GM19099 (cell line): ENCODE data around the gene TMEM114.
A peak's percentile ranks its signal among the peaks of the same experiment; 100 is the strongest.

Experiments used
- POLR2A ChIP-seq: IDR thresholded peaks from 3 replicates; pipeline ENCODE4 v1.6.1; 2011; ENCODE audit warnings: low read depth; ENCODE audit not compliant: insufficient read length; ENCODE audit errors: extremely low read depth

Gene TMEM114

GRCh38 chr16:8621572-8622314 is 31.4 kb upstream of the TMEM114 start, which contains the start of gene METTL22:
Gene METTL22, plus strand, starts transcription at chr16:8621698. Its CDS starts 3,968 bp downstream, at chr16:8625666.
- TF ChIP-seq POLR2A = peak; percentile 88

GRCh38 chr16:8621222-8621571 is 30.9 kb upstream of the TMEM114 start:
- TF ChIP-seq POLR2A = no peak

GRCh38 chr16:8620535-8620934 is 30.2 kb upstream of the TMEM114 start:
- no peak for TF ChIP-seq POLR2A

- no peak for TF ChIP-seq POLR2A
Observed at GRCh38 chr16:8619671-8620370, 29.5 kb upstream of the TMEM114 start.

- no peak for TF ChIP-seq POLR2A
Observed at GRCh38 chr16:8614435-8615029, 24.2 kb upstream of the TMEM114 start.

DNA sequence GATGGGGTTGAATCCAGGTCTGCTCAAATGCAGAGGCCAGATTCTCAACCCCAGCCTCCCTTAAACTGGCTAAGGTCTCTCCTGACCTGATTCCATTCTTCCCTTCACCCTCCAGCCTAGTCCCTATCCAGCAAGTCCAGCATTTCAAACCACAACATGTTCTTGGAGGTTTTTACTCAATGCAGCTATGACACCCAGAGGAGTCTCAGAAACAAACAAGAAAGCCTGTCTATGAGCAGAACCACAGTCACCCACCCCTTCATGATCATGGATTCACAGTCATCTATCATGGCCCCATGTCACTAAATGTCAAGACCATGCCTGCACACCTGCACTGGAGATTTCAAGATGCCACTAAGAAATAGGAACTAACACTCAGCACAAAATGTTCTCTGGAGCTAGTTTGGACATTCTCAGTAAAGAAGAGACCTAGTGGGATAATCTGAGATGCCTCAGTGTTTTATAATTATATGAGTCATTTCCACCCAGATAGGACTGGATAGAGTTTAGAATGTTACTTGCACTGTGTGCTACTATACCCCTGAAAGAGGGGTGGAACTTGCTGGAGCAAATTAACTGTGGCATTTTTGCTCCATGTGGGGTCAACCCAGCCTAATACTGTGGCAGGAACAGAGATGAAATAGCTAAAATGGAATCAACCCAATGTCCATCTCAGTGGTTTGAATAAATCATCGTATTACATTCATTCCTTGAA is 21.7 kb upstream of the TMEM114 start:
- TF ChIP-seq POLR2A = no peak

- TF ChIP-seq POLR2A = no peak
Observed at GRCh38 chr16:8611122-8611521, 20.8 kb upstream of the TMEM114 start.

GRCh38 chr16:8607214-8607613 is 16.9 kb upstream of the TMEM114 start:
- TF ChIP-seq POLR2A = no peak

- TF ChIP-seq POLR2A = no peak
Observed at GRCh38 chr16:8605554-8605953, 15.2 kb upstream of the TMEM114 start.

GRCh38 chr16:8600144-8600775 is 9.9 kb upstream of the TMEM114 start:
- no peak for TF ChIP-seq POLR2A

DNA sequence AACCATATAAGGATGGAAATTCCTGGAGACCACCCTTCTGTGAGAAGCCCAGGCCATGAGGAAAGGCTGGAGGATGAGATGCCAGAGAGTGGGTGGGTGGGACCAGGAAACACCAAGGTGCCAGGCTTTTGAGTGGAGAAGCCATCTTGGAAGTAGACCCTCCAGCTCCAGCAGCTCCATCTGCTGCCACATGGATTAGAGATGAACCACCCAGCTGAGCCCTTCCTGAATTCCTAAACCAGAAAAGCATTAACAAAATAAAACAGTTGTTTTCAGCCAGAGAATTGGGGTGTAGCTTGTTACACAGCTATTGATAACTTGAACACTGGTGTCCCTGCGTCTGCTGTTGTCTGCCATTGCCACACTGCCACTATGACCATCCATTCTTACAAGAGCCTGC is 6.3 kb upstream of the TMEM114 start:
- no peak for TF ChIP-seq POLR2A

DNA sequence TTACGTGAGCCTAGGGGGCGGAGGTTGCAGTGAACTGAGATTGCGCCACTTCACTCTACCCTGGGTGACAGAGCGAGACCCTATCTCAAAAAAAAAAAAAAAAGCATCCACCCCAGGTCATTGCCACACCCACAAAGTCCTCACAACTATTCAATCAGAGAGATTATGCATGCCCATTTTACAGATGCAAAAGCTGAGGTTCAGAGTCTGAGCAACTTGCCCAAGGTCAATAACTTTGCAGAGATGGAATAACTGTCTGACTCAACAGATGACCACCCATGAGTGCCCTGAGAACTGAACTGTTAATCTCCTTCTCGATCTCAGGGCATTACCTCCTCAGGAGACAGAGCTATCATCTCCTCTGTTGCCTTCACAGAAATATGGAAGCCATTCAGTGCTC is 5.5 kb upstream of the TMEM114 start:
- no peak for TF ChIP-seq POLR2A

DNA sequence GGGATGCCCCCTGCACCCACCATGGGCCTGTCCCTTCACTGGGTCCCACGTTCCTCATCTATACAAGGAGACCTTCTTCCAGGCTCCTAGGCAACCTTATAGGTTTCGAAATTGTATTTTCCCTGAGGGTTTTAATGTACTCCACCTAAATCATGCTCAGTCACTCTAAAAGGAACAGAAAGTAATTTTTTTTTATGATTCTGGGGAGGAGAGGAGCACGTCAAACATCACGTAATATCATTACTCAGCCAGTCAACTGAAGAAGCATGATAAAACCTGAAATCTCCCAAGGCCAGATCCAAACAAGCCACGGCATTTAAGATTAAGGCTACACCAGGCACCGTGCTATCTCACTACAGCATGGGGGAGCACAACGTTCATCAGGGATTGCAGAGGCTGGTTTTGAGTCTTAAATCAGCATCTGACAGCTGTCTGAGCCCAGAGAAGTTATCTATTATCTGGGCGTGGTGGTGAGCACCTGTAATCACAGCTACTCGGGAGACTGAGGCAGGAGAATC is 3.9 kb upstream of the TMEM114 start:
- no peak for TF ChIP-seq POLR2A

- no peak for TF ChIP-seq POLR2A
Observed at GRCh38 chr16:8591451-8591850, 1.1 kb upstream of the TMEM114 start.

DNA sequence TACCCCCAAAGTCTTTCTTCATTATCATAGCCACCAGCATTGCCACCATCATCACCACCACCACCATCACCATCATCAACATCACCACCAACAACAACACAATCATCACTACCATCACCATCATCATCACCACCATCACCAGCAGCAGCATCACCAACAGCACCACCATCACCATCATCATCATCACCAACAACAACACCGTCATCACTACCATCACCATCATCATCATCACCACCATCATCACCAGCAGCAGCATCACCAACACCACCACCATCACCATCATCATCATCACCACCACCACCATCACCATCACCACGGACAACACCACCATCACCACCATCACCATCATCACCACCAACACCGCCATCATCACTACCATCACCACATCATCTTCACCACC is 500 bp upstream of the TMEM114 start:
- TF ChIP-seq POLR2A = no peak
